ENCODE measurements around the gene MEMO1.

The MEMO1 gene

DNA sequence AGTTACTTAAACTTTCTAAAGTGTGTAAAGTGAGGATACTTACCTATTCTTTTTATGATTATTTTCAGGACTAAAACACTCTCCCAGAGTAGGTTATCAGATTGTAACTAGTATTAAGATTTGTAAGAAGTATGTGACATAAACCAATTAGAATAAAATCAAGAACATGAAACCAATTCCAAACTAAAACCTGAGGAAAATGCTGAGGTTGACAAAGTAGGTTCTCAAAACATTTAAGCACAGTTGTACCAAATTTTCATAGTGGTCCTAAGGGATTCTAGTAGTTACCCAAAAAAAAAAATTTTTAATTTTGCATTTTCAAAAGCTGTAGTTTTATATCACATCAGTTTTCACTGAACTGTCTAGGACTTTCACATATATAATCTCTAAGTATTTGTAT is 157.3 kb downstream of the MEMO1 start:
- TF ChIP-seq, protein P1, sequence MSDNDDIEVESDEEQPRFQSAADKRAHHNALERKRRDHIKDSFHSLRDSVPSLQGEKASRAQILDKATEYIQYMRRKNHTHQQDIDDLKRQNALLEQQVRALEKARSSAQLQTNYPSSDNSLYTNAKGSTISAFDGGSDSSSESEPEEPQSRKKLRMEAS (IDR thresholded peaks at IDR 0.05): no peak
- TF ChIP-seq TEAD4 (IDR thresholded peaks at IDR 0.05): no peak
- TF ChIP-seq YY1 (IDR thresholded peaks at IDR 0.05; ENCODE audit: low read depth): no peak
- TF ChIP-seq FOXM1 (IDR thresholded peaks at IDR 0.05; ENCODE audit: borderline replicate concordance, low read depth): no peak

GRCh38 chr2:31835450-31835849 is 175.4 kb downstream of the MEMO1 start:
- TF ChIP-seq USF1 (IDR thresholded peaks at IDR 0.05) (no peak), ZBTB7A (IDR thresholded peaks at IDR 0.05; ENCODE audit: low read depth) (no peak), TCF12 (IDR thresholded peaks at IDR 0.05; ENCODE audit: low read depth) (no peak), REST (IDR thresholded peaks at IDR 0.05; ENCODE audit: low read depth) (no peak)

DNA sequence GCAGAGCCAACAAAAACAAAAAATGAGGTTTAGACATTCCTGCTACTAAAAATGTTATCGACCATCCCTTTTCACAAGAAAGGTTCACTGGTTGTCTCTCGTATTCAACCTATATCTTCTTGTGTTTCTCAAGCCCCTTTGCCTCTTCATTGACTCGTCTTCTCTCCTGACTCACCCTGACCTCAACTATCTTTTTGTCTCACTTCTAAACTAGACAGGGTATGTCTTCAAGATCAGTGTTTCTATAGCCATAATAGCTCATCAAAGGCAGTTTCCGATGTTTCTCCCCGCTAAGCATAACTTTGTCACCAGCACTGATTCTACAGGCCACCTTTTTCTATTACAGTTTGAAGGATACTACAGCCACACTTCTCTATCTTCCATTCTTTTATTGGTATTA is 178.4 kb downstream of the MEMO1 start:
- TF ChIP-seq NFIC (IDR thresholded peaks at IDR 0.05) (no peak), CREB1 (IDR thresholded peaks at IDR 0.05; ENCODE audit: low read depth) (no peak), REST (IDR thresholded peaks at IDR 0.05; ENCODE audit: low read depth) (no peak), TCF12 (IDR thresholded peaks at IDR 0.05; ENCODE audit: low read depth) (no peak), EGR1 (IDR thresholded peaks at IDR 0.05) (no peak), RAD21 (IDR thresholded peaks at IDR 0.05; ENCODE audit: low read depth) (no peak), YY1 (IDR thresholded peaks at IDR 0.05; ENCODE audit: low read depth) (no peak), EP300 (IDR thresholded peaks at IDR 0.05; ENCODE audit: borderline replicate concordance) (no peak), FOXM1 (IDR thresholded peaks at IDR 0.05; ENCODE audit: borderline replicate concordance, low read depth) (no peak)

GRCh38 chr2:31831585-31831984 is 179.2 kb downstream of the MEMO1 start:
- TF ChIP-seq, protein P1 (IDR thresholded peaks at IDR 0.05): no peak
- TF ChIP-seq RAD21 (IDR thresholded peaks at IDR 0.05; ENCODE audit: low read depth) (no peak), TCF12 (IDR thresholded peaks at IDR 0.05; ENCODE audit: low read depth) (no peak), FOXM1 (IDR thresholded peaks at IDR 0.05; ENCODE audit: borderline replicate concordance, low read depth) (no peak), TEAD4 (IDR thresholded peaks at IDR 0.05) (no peak), EP300 (IDR thresholded peaks at IDR 0.05; ENCODE audit: borderline replicate concordance) (no peak), NFIC (IDR thresholded peaks at IDR 0.05) (no peak), CEBPB (IDR thresholded peaks at IDR 0.05) (no peak), ZBTB7A (IDR thresholded peaks at IDR 0.05; ENCODE audit: low read depth) (no peak), TAF1 (IDR thresholded peaks at IDR 0.05; ENCODE audit: low read depth) (no peak)

GRCh38 chr2:31828891-31829290 is 181.9 kb downstream of the MEMO1 start:
- no peak for TF ChIP-seq RAD21 (IDR thresholded peaks at IDR 0.05; ENCODE audit: low read depth)
- TF ChIP-seq NFIC (IDR thresholded peaks at IDR 0.05): no peak
- TF ChIP-seq CEBPB (IDR thresholded peaks at IDR 0.05): no peak
- no peak for TF ChIP-seq FOXM1 (IDR thresholded peaks at IDR 0.05; ENCODE audit: borderline replicate concordance, low read depth)
- TF ChIP-seq USF1 (IDR thresholded peaks at IDR 0.05): no peak
- TF ChIP-seq ZBTB7A (IDR thresholded peaks at IDR 0.05; ENCODE audit: low read depth): no peak
- TF ChIP-seq YY1 (IDR thresholded peaks at IDR 0.05; ENCODE audit: low read depth): no peak
- TF ChIP-seq REST (IDR thresholded peaks at IDR 0.05; ENCODE audit: low read depth): no peak
